SK-N-MC (cell line): Measurements from ENCODE around the gene INPP4B.
A peak's percentile ranks its signal among the peaks of the same experiment; 100 is the strongest.

ENCODE experiments used
- DNase-seq: peaks from one replicate; pipeline ENCODE4 v3.0.0-alpha.2; 2011; ENCODE audit warnings: low read depth, low spot score
- H3K27ac ChIP-seq: fragments of 200-600 bp; sonication (generic); 2 replicates; pipeline ENCODE4 v1.5.1; 2016; ENCODE audit warnings: mixed run types
- H3K36me3 ChIP-seq: fragments of 200-600 bp; sonication (generic); 2 replicates; pipeline ENCODE4 v1.6.1; 2017; ENCODE audit warnings: antibody characterized with exemption, low read length, mixed read lengths; ENCODE audit not compliant: insufficient read depth
- H3K4me3 ChIP-seq: fragments of 200-600 bp; sonication (generic); 2 replicates; pipeline ENCODE4 v1.5.1; 2016
- H3K9ac ChIP-seq: fragments of 200-600 bp; sonication (generic); 2 replicates; pipeline ENCODE4 v1.8.0; 2017; ENCODE audit warnings: mixed run types, mixed read lengths; ENCODE audit not compliant: insufficient read length
- H3K9me3 ChIP-seq: fragments of 200-600 bp; sonication (generic); 2 replicates; pipeline ENCODE4 v1.6.1; 2017; ENCODE audit warnings: low read depth, mild to moderate bottlenecking, antibody characterized with exemption, low read length, moderate library complexity, mixed read lengths
- EZH2 ChIP-seq: fragments of 200-600 bp; sonication (generic); IDR thresholded peaks from one replicate; pipeline ENCODE4 v1.6.1; 2017; ENCODE audit warnings: antibody characterized with exemption
- FOXP2 ChIP-seq: optimal IDR thresholded peaks from 2 replicates; pipeline ENCODE3; 2011; ENCODE audit warnings: mild to moderate bottlenecking, moderate library complexity; ENCODE audit not compliant: insufficient read depth; ENCODE audit errors: extremely low read length, control extremely low read depth
- POLR2AphosphoS5 ChIP-seq: IDR thresholded peaks from 2 replicates; pipeline ENCODE4 v1.6.1; 2012; ENCODE audit warnings: mild to moderate bottlenecking, low read depth, low read length, borderline replicate concordance

Gene INPP4B

DNA sequence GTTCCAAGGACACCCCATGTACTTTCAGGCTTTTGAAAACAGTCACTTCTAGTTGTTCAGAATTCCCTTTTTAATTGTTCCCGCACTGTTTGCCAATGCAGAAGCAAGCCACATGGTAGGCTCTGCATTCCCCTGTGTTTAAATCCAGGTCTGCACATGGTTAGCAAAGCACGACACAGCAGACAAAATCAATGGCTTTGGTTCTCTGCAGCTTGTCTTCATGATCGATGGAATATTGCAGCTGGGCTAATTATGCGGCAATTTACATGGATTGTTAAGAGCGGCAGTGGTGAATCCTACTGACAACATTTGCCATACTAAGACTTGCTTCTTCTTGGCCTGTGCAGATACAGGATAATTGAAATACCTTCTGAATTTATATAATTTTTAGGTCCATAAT lies 20.6 kb upstream of the INPP4B start:
- no peaks in the 10 kb centered on the region for H3K36me3 ChIP-seq
- no peak for TF ChIP-seq POLR2AphosphoS5
- no peak for TF ChIP-seq EZH2
- TF ChIP-seq FOXP2 = no peak
- no peaks in the 10 kb centered on the region for H3K9me3 ChIP-seq
- no peak overlapping the region for H3K4me3 ChIP-seq
- H3K9ac ChIP-seq = no peak overlapping the region
- H3K27ac ChIP-seq = no peak overlapping the region
- no peak for DNase-seq

DNA sequence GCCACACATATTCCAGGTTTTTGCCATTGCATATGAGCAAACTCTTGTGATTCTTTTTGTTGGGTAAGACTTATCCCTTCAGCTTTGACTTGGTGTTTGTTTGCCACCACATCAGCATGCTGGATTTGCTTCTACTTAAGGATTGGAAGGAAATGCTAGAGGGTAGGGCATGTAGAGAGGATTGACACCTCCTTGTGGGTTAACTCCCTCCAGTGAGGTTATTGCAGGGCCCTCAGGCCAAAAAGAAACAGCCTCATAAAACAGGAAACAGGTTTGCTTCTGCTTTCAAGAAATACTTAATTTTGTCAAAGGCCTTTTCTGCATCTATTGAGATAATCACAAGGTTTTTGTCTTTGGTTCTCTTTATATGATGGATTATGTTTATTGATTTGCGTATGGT lies 15.2 kb upstream of the INPP4B start:
- no peaks in the 10 kb centered on the region for H3K9me3 ChIP-seq
- H3K36me3 ChIP-seq = no peaks in the 10 kb centered on the region
- no peak overlapping the region for H3K4me3 ChIP-seq
- DNase-seq = no peak
- H3K9ac ChIP-seq = no peak overlapping the region
- no peak for TF ChIP-seq EZH2
- no peak for TF ChIP-seq POLR2AphosphoS5
- TF ChIP-seq FOXP2 = no peak
- H3K27ac ChIP-seq = no peak overlapping the region

DNA sequence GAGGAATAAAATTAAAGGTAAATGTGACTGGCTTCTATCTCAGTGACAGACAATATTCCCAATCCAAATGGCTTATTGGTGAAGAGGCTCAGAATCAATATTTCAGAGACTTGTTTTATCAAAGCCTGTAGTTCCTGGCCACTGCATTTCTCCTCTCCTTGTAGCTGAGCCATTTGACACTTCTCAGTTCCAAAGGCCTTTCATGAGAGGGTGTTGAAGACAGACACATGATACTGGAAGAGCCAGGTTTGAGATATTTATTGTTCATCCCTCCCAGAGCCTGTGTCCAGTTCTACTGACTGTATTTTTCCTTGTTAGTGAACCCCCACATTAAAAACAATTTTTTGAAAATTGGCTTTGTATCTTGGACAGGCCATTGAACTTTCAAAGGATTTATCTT lies 12.9 kb upstream of the INPP4B start:
- H3K9ac ChIP-seq = no peak overlapping the region
- no peak overlapping the region for H3K4me3 ChIP-seq
- H3K9me3 ChIP-seq = no peaks in the 10 kb centered on the region
- no peak overlapping the region for H3K27ac ChIP-seq
- no peaks in the 10 kb centered on the region for H3K36me3 ChIP-seq
- TF ChIP-seq EZH2 (no peak), POLR2AphosphoS5 (no peak), FOXP2 (no peak)
- no peak for DNase-seq

DNA sequence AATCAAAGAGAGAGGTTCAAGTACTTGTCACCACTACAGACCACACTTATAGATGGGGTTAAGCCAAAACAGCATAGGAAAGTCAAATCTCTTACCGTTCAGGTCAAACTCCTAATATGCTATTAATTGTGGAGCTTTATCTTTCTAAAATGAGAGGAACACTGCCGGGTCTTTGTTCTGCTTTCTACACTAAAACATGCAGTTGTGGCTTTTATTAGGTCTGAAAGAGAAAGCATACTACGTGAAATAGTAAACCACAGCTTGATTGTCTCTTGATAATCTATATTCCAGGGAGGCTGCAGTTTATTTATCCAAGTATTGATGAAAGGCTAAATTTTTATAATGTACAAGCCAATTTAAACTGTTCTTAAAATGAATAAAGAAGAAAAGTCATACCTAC lies 12.3 kb upstream of the INPP4B start:
- H3K9me3 ChIP-seq = no peaks in the 10 kb centered on the region
- DNase-seq = no peak
- no peaks in the 10 kb centered on the region for H3K36me3 ChIP-seq
- no peak overlapping the region for H3K4me3 ChIP-seq
- H3K9ac ChIP-seq = no peak overlapping the region
- H3K27ac ChIP-seq = no peak overlapping the region
- TF ChIP-seq FOXP2 = no peak
- TF ChIP-seq EZH2 = no peak
- TF ChIP-seq POLR2AphosphoS5 = no peak

DNA sequence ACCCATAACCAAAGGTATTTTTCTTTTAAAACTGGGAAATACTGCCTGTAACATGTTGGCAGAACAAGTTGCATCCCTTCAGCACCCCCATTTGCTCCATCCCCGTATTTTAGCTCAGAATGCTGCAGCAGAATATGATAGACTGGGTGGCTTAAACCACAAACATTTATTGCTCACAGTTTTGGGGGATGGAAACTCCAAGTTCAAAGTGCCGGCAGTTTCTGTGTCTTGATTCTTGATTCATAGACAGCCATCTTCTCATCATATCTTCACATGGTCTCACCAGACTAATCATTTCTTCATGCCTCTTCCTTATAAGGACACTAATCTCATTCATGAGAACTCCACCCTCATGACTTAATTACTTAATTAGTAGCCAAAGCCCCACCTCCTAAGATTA lies 10.5 kb upstream of the INPP4B start:
- no peak for TF ChIP-seq EZH2
- TF ChIP-seq POLR2AphosphoS5 = no peak
- TF ChIP-seq FOXP2 = no peak
- H3K9ac ChIP-seq = no peak overlapping the region
- no peak overlapping the region for H3K4me3 ChIP-seq
- no peaks in the 10 kb centered on the region for H3K36me3 ChIP-seq
- DNase-seq = no peak
- H3K27ac ChIP-seq = no peak overlapping the region
- no peaks in the 10 kb centered on the region for H3K9me3 ChIP-seq

DNA sequence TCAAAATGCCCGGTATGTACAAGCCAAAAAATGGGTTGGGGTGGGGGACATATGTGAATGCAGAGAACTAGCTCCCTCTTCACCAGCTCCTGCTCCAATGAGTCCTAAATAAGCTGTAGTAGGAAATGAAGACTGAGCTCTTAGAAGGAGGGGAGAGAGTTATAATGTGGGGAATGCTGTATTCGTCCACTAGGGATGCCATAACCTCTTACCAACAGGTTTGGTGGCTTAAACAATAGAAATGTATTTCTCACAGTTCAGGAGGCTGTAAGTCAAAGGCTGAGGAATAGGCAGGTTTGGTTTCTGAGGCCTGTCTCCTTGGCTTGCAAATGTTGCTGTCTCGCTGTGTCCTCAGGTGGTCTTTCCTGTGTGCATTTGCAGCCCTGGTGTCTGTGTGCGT lies 4.4 kb upstream of the INPP4B start:
- Histone ChIP-seq H3K27ac (no peak overlapping the region), H3K36me3 (no peaks in the 10 kb centered on the region), H3K9me3 (no peaks in the 10 kb centered on the region), H3K9ac (no peak overlapping the region), H3K4me3 (no peak overlapping the region)
- no peak for DNase-seq
- TF ChIP-seq EZH2 (no peak), POLR2AphosphoS5 (no peak), FOXP2 (no peak)

DNA sequence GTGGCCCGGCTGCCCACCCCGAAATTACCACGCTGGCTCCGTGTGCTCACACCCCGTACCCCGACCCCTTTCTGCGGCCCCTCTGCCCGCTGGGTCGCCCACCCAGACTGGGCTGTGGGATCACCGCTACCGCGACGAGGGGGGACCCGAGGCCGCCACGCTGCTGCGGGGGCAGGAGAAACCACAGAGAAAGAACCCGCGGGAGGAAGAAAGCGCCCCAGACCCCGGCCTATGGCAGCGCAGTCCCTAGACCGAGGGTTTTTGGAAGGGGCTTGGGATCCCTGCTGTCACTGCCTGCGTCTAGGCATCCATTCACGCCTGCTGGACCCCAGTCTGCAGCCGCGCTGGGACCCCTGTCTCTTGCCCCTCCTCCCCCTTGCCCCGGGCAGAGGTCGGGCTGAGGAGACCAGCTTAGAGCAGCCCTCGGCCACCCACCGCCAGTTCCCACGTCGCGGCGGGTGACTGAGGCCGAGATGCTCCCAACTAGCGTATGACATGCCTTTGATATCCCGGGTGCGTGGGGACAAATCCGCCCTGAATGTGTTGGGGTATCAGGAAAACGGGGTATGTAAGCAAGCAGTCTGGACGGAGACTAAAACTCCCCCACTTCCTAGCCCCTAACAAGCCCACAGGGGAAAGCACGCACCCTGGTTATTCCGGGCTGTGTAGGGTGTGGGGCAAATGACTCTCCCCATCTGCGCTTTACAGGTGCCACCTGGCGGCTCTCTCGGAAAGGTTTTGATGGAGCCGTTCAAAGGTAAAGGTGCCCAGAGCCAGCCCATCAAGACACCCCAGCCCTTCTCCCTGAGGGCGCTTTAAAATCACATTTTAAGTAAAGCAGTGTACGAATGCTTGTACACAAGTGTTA lies 862 bp upstream of the INPP4B start:
- TF ChIP-seq EZH2 = no peak
- no peak for TF ChIP-seq FOXP2
- no peak for TF ChIP-seq POLR2AphosphoS5
- Histone ChIP-seq H3K9me3 (no peaks in the 10 kb centered on the region), H3K27ac (no peak overlapping the region), H3K9ac (no peak overlapping the region), H3K4me3 (peak overlapping the region; percentile 72), H3K36me3 (no peaks in the 10 kb centered on the region)
- no peak for DNase-seq

DNA sequence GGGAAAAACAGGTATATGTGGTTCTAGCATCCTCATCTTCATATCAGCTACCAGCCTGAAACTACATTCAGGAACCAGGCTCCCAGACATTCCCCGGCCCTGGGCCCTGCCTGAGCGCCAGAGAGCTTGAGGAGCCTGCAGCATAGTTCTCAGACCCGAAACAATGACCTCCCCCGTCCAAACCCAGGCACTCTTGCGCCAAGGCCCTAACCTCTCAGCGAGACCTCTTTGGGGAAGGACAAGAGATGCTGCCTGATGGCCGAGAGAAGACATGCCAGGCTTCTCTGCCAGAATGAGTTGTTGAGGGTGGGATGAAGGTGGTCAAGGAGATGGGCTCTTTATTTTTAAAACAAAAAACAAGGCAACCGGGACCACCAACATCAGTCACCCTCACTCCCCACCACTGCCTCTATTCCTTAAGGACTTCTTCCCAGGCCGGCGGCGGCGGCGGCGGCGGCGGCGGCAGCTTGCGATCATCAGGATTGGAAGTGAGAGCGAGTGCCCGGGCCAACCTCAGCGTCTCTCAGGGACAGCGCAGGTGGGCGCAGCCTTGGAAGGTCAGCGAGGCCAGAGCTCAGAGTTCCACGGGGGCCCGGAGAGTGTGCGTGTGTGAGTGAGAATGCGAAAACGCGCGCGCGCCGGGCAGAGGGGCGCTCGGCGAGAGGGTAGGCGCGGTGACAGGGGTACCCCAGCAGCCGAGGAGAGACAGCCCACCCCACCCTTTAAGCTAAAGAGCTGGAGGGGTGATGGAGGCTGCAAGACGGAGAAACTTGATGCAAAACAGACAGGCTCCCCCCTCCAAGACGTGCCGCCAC lies 601 bp downstream of the INPP4B start:
- H3K9ac ChIP-seq = no peak overlapping the region
- no peak overlapping the region for H3K27ac ChIP-seq
- H3K36me3 ChIP-seq = no peaks in the 10 kb centered on the region
- DNase-seq = no peak
- H3K4me3 ChIP-seq = peak overlapping the region; percentile 72
- TF ChIP-seq FOXP2 (no peak), EZH2 (peak; percentile 43)
- H3K9me3 ChIP-seq = no peaks in the 10 kb centered on the region

DNA sequence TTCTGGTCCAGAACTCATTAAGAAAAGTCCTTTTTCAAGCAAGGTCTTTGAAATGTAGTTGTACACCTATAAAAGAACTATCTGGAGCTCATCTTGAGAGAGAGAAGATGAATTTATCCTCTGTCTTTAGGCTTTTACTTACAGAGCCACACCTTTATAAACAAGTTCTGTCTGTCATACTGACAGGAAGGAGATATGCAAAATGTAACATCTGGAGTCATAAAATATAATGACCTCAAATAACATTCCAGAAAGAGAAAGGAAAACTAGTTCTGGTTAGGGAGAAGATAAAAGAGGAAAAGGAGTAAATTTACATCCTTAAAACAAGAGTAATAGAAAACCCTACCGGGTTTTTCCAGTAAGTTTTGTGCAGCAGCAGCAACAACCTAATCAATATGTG lies 1.3 kb downstream of the INPP4B start:
- no peak for TF ChIP-seq EZH2
- no peak for TF ChIP-seq POLR2AphosphoS5
- no peak for TF ChIP-seq FOXP2
- no peaks in the 10 kb centered on the region for H3K9me3 ChIP-seq
- no peak overlapping the region for H3K9ac ChIP-seq
- H3K27ac ChIP-seq = no peak overlapping the region
- H3K36me3 ChIP-seq = no peaks in the 10 kb centered on the region
- DNase-seq = no peak
- H3K4me3 ChIP-seq = no peak overlapping the region
